ENCODE results near the gene TOLLIP.

The TOLLIP gene

DNA sequence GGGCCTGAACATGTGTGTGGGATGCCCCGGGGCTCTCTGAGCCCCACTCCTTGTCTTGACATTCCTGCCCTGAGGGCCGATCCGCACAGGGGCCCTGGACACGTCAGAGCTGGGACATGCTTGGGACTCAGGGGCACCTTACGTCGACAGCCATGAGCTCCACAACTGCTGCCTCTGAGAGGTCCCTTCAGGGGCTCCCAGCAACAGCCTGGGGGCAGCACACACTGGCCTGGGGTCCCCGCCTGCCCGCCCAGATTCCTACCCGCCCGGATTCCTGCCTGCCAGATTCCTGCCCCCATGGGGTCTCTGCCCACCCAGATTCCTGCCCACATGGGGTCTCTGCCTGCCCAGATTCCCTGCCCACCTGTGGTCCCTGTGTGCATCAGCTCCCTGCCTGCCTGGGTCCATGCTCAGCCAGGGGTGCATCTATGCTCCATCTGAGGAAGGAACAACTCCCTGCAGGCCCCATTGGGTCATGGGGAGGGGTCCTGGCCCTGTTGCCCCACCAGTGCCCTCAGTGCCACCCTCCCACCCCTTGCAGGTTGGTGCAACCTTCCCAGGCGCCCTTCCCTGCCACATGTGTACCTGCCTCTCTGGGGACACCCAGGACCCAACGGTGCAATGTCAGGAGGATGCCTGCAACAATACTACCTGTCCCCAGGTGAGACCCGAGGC, 50.9 kb downstream of the TOLLIP start:
- no peak overlapping the region for H3K4me3 ChIP-seq (ENCODE audit: low read depth, low read length)
- TF ChIP-seq, protein P1, sequence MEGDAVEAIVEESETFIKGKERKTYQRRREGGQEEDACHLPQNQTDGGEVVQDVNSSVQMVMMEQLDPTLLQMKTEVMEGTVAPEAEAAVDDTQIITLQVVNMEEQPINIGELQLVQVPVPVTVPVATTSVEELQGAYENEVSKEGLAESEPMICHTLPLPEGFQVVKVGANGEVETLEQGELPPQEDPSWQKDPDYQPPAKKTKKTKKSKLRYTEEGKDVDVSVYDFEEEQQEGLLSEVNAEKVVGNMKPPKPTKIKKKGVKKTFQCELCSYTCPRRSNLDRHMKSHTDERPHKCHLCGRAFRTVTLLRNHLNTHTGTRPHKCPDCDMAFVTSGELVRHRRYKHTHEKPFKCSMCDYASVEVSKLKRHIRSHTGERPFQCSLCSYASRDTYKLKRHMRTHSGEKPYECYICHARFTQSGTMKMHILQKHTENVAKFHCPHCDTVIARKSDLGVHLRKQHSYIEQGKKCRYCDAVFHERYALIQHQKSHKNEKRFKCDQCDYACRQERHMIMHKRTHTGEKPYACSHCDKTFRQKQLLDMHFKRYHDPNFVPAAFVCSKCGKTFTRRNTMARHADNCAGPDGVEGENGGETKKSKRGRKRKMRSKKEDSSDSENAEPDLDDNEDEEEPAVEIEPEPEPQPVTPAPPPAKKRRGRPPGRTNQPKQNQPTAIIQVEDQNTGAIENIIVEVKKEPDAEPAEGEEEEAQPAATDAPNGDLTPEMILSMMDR (IDR thresholded peaks at IDR 0.05; ENCODE audit: low read depth, low read length): no peak

DNA sequence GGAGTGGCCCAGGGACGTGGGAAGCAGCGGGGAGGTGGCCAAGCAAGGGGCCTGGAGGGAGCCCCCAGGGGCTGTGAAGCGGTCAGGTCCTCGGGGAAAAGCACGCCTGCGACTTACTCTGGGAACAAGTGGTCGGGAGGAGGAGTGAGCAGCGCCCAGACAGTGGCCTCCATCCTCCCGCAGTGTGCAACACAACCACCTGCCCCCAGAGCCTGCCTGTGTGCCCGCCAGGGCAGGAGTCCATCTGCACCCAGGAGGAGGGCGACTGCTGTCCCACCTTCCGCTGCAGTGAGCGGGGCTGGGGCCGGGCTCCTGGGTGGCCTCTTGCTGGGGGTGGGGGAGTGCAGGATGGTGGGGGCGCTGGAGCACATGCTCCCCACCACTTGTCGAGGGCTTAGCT, 51.5 kb downstream of the TOLLIP start:
- no peak overlapping the region for H3K4me3 ChIP-seq (ENCODE audit: low read depth, low read length)
- TF ChIP-seq, protein P1 (IDR thresholded peaks at IDR 0.05; ENCODE audit: low read depth, low read length): no peak

DNA sequence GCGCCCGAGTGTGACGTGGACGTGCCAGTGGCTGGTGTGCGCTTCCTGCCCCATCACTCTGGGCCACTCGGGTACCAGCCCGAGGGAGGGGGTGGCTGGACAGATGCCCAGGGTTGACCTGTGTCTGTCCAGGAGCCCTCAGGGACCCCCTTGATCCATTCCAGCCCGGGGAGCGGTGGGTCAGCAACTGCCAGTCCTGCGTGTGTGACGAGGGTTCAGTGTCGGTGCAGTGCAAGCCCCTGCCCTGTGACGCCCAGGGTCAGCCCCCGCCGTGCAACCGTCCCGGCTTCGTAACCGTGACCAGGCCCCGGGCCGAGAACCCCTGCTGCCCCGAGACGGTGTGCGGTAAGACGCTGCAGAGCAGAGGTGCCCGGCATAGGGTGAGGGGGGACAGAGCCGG, 52.1 kb downstream of the TOLLIP start:
- TF ChIP-seq, protein P1 (IDR thresholded peaks at IDR 0.05; ENCODE audit: low read depth, low read length): no peak
- no peak overlapping the region for H3K4me3 ChIP-seq (ENCODE audit: low read depth, low read length)

- TF ChIP-seq, protein P1 (IDR thresholded peaks at IDR 0.05; ENCODE audit: low read depth, low read length): no peak
- no peak overlapping the region for H3K4me3 ChIP-seq (ENCODE audit: low read depth, low read length)
Measured at GRCh38 chr11:1256257-1257045, 53.0 kb downstream of the TOLLIP start.

- H3K4me3 ChIP-seq (ENCODE audit: low read depth, low read length): no peak overlapping the region
- TF ChIP-seq, protein P1 (IDR thresholded peaks at IDR 0.05; ENCODE audit: low read depth, low read length): no peak
Measured at GRCh38 chr11:1255151-1255550, 54.3 kb downstream of the TOLLIP start.

DNA sequence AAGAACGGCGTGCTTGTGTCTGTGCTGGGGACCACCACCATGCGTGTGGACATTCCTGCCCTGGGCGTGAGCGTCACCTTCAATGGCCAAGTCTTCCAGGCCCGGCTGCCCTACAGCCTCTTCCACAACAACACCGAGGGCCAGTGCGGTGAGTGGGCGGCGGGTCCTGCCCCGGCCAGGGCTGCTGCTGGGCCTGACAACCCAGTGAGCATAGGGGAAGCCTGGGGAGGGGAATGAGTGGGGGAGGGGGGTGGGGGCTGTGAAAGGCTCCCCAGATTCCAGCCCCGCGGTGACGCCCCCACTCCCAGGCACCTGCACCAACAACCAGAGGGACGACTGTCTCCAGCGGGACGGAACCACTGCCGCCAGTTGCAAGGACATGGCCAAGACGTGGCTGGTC, 54.7 kb downstream of the TOLLIP start:
- H3K4me3 ChIP-seq (ENCODE audit: low read depth, low read length): no peak overlapping the region
- TF ChIP-seq, protein P1 (IDR thresholded peaks at IDR 0.05; ENCODE audit: low read depth, low read length): no peak

DNA sequence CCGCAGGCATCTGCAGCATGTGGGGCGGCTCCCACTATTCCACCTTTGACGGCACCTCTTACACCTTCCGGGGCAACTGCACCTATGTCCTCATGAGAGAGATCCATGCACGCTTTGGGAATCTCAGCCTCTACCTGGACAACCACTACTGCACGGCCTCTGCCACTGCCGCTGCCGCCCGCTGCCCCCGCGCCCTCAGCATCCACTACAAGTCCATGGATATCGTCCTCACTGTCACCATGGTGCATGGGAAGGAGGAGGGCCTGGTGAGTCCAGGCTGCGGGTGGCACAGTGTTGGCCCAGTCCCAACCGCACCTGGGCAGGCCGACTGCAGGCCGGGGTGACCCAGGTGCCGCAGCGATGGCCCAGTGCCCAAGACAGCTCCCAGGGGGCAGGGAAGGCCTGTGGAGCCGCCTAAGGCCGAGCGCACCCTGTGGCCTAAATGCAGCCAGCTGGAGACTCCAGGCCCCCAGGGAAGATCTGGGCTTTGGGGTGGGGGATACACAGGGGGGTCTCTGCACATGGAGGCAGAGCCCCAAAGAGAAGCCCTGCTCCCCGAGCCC, 55.3 kb downstream of the TOLLIP start:
- TF ChIP-seq, protein P1 (IDR thresholded peaks at IDR 0.05; ENCODE audit: low read depth, low read length): no peak
- no peak overlapping the region for H3K4me3 ChIP-seq (ENCODE audit: low read depth, low read length)

All from WI38 (cell line).